Breast epithelium (tissue), 4 donors: Measurements from ENCODE around the gene U2AF2. TPM values are rescaled to one million over a fixed set of nuclear protein-coding genes. Genes with fewer than 3 reads are reported as not detected.

Experiments used
- DNase-seq, 2 donors: peaks; one replicate each; pipeline ENCODE4 v3.0.0-alpha.2; 2019; ENCODE audit warnings: low spot score in 2 of 2
- H3K27ac ChIP-seq, 2 donors: fragments of 200-600 bp; sonication (generic) in 1 of 2; one replicate each; pipeline ENCODE4 v1.5.1; 2016 to 2019; ENCODE audit warnings: mild to moderate bottlenecking in 1 of 2
- H3K27me3 ChIP-seq, 2 donors: fragments of 200-600 bp; sonication (generic) in 1 of 2; one replicate each; pipeline versions ENCODE4 v1.5.1 to v1.6.0; 2017 to 2019; ENCODE audit warnings: control low read depth in 1 of 2, mild to moderate bottlenecking in 1 of 2
- H3K36me3 ChIP-seq: fragments of 200-600 bp; one replicate; pipeline ENCODE4 v1.5.1; 2019
- H3K4me1 ChIP-seq, 2 donors: fragments of 200-600 bp; sonication (generic); one replicate each; pipeline ENCODE4 v1.5.1; 2016 to 2019; ENCODE audit warnings: control low read depth in 1 of 2
- H3K4me3 ChIP-seq, 3 donors: fragments of 200-600 bp; sonication (generic); 1 replicate in 2 of 3; 2 replicates in 1 of 3; pipeline ENCODE4 v1.5.1; 2016 to 2019; ENCODE audit warnings: mild to moderate bottlenecking in 3 of 3, moderate library complexity in 2 of 3
- H3K9me3 ChIP-seq, 2 donors: fragments of 200-600 bp; sonication (generic) in 1 of 2; one replicate each; pipeline ENCODE4 v1.5.1; 2016 to 2019; ENCODE audit warnings: control low read depth in 1 of 2
- CTCF ChIP-seq, 3 donors: fragments of 450-650 bp; IDR thresholded peaks; one replicate each; pipeline ENCODE4 v1.5.1; 2016 to 2017; ENCODE audit warnings: antibody characterized with exemption in 3 of 3, mild to moderate bottlenecking in 3 of 3, moderate library complexity in 3 of 3
- POLR2A ChIP-seq: fragments of 450-650 bp; IDR thresholded peaks from one replicate; pipeline ENCODE4 v1.6.1; 2016; ENCODE audit warnings: antibody characterized with exemption, mild to moderate bottlenecking, moderate library complexity
- POLR2AphosphoS5 ChIP-seq, 3 donors: sonication (generic); formaldehyde crosslinking; IDR thresholded peaks; one replicate each; pipeline ENCODE4 v1.6.1; 2017; ENCODE audit warnings: antibody characterized with exemption in 3 of 3
- intact Hi-C: fragments of 100-400 bp; cut with DNase I; formaldehyde crosslinking; loops from one replicate; pipeline ENCODE4 v1.15.1; 2023; ENCODE audit warnings: low total_unique reads
- total RNA-seq, 3 donors: library from RNA; depleted of rRNA; stranded (reverse); fragments of >200 nt; gene quantifications; one replicate each; pipeline ENCODE4 v1.1.0, GENCODE V29; 2016

The U2AF2 gene
- total RNA-seq, 3 donors from 2014 or later: 82.5 to 93.4 (median 85.3) TPM

- TF ChIP-seq POLR2A: no peak
- TF ChIP-seq POLR2AphosphoS5 (IDR thresholded peaks at IDR 0.05): no peak
- TF ChIP-seq CTCF (IDR thresholded peaks at IDR 0.05): no peak
- no peaks in the 10 kb centered on the region for H3K27me3 ChIP-seq
- H3K4me3 ChIP-seq: no peak overlapping the region
- peaks cover 19 to 37% of the 10 kb centered on the region in 2 donors for H3K4me1 ChIP-seq
- intact Hi-C loops: no loop called here
- no peaks in the 10 kb centered on the region for H3K9me3 ChIP-seq
- peaks cover 20% of the 10 kb centered on the region for H3K36me3 ChIP-seq
- DNase-seq: no peak
- H3K27ac ChIP-seq: no peak overlapping the region
Observed at GRCh38 chr19:55659822-55660221, 5.0 kb downstream of the U2AF2 start.

- Histone ChIP-seq H3K4me1 (peaks cover 19 to 37% of the 10 kb centered on the region in 2 donors), H3K27ac (no peak overlapping the region), H3K4me3 (no peak overlapping the region), H3K36me3 (peaks cover 20% of the 10 kb centered on the region), H3K27me3 (no peaks in the 10 kb centered on the region), H3K9me3 (no peaks in the 10 kb centered on the region)
- no peak for DNase-seq
- TF ChIP-seq CTCF (IDR thresholded peaks at IDR 0.05) (no peak), POLR2AphosphoS5 (IDR thresholded peaks at IDR 0.05) (no peak), POLR2A (no peak)
- intact Hi-C loops: no loop called here
Observed at GRCh38 chr19:55660404-55660803, 5.6 kb downstream of the U2AF2 start.

- TF ChIP-seq POLR2A: no peak
- TF ChIP-seq POLR2AphosphoS5 (IDR thresholded peaks at IDR 0.05): no peak
- no peak for TF ChIP-seq CTCF (IDR thresholded peaks at IDR 0.05)
- no peak overlapping the region for H3K4me3 ChIP-seq
- H3K36me3 ChIP-seq: peaks cover 23% of the 10 kb centered on the region
- H3K27ac ChIP-seq: no peak overlapping the region
- no peak for DNase-seq
- intact Hi-C loops: no loop called here
- no peaks in the 10 kb centered on the region for H3K9me3 ChIP-seq
- H3K27me3 ChIP-seq: no peaks in the 10 kb centered on the region
- peaks cover 19 to 34% of the 10 kb centered on the region in 2 donors for H3K4me1 ChIP-seq
Observed at GRCh38 chr19:55660991-55661390, 6.2 kb downstream of the U2AF2 start.

GRCh38 chr19:55661826-55662225 is 7.0 kb downstream of the U2AF2 start:
- Histone ChIP-seq H3K4me3 (no peak overlapping the region), H3K9me3 (no peaks in the 10 kb centered on the region), H3K27me3 (no peaks in the 10 kb centered on the region), H3K36me3 (peaks cover 31% of the 10 kb centered on the region), H3K4me1 (peaks cover 14 to 26% of the 10 kb centered on the region in 2 donors), H3K27ac (no peak overlapping the region)
- intact Hi-C loops: no loop called here
- DNase-seq: no peak
- TF ChIP-seq POLR2AphosphoS5 (IDR thresholded peaks at IDR 0.05) (no peak), POLR2A (no peak), CTCF (IDR thresholded peaks at IDR 0.05) (no peak)

- intact Hi-C loops: no loop called here
Observed at GRCh38 chr19:55663846-55664536, 9.2 kb downstream of the U2AF2 start.

More at GRCh38 chr19:55663846-55664536, 9.2 kb downstream of the U2AF2 start:
- Histone ChIP-seq H3K4me3 (no peak overlapping the region), H3K27me3 (no peaks in the 10 kb centered on the region), H3K36me3 (peaks cover 35% of the 10 kb centered on the region), H3K27ac (no peak overlapping the region), H3K9me3 (no peaks in the 10 kb centered on the region), H3K4me1 (peaks cover 3 to 4% of the 10 kb centered on the region in 2 donors)
- no peak for TF ChIP-seq POLR2A
- no peak for TF ChIP-seq CTCF (IDR thresholded peaks at IDR 0.05)
- no peak for TF ChIP-seq POLR2AphosphoS5 (IDR thresholded peaks at IDR 0.05)
- DNase-seq: no peak
